Occipital lobe (tissue), 2 donors: ENCODE measurements around the gene ARSG. TPM values are rescaled to one million over a fixed set of nuclear protein-coding genes. Genes with fewer than 3 reads are reported as not detected.
"Not testable (repeated sequence)": the region's sequence is repeated elsewhere in the genome, so short reads cannot be mapped to it uniquely, and the experiment has no call there.

Experiments
- DNase-seq: peaks from one replicate; lab custom pipeline; 2025; lab: John Stamatoyannopoulos, UW
- total RNA-seq: library from RNA; depleted of rRNA; stranded (reverse); fragments of >200 nt; gene quantifications from one replicate; pipeline ENCODE4 v1.2.3, GENCODE V29; 2014

Gene ARSG
- total RNA-seq, 1 donor from 2014 or later: 4.4 TPM

DNA sequence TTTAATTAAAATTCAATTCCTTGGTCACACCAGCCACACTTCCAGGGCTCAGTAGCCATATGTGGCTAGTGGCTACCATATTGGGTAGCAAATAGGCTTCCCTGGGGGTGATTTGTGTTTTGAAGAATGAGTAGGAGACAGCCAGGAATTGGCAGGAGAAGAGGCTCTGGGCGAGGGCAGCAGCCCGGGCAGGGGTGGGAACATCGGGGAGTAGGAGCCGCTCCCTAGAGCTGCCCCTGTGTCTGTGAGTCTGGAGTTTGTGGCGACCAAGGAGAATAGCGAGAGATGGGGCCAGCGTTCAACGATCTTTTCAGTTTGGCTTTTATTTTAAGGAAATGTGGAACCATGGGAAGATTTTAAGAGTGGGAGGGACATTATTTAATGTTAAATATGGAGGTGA lies 84.3 kb downstream of the ARSG start:
- DNase-seq: no peak

GRCh38 chr17:68376178-68376577 lies 84.9 kb downstream of the ARSG start:
- DNase-seq: not testable (repeated sequence)

DNA sequence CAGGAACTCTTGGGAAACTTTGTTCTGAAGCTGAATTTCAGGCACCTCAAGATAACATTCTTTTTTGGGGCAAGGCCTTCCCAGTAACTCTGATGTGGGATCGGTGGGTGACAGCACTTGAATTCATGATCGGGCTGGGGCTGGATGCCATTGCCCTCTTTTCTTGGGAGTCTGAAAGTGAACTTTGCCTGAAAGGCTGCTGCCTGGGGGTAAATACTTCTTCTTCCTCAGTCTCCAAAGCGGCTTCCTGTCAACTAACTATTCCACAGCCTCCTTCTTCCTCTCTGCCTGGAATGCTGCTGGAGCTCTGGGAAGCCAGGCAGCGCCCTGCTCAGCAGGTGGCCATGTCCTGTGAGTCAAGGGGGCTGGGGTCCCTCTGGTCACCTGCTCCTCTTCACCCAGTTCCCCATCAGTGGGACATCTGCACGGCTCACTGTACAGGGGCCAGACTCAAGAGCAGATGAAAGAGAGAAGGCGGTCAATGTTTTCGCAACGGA lies 86.5 kb downstream of the ARSG start:
- DNase-seq: no peak

GRCh38 chr17:68378268-68379176 lies 87.2 kb downstream of the ARSG start:
- peak; percentile 30 for DNase-seq

DNA sequence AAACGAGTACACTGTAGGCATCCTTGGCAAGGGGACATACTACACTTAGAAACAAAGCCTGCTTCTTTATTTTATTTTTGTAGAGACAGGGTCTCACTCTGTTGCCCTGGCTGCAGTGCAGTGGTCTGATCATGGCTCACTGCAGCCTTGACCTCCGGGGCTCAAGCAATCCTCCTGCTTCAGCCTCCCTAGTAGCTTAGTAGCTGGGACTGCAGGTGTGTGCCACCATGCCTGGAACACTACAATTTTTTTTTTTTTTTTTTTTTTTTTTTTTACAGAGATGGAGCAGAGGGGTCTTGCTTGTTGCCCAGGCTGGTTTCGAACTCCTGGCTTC lies 87.8 kb downstream of the ARSG start:
- DNase-seq: no peak

DNA sequence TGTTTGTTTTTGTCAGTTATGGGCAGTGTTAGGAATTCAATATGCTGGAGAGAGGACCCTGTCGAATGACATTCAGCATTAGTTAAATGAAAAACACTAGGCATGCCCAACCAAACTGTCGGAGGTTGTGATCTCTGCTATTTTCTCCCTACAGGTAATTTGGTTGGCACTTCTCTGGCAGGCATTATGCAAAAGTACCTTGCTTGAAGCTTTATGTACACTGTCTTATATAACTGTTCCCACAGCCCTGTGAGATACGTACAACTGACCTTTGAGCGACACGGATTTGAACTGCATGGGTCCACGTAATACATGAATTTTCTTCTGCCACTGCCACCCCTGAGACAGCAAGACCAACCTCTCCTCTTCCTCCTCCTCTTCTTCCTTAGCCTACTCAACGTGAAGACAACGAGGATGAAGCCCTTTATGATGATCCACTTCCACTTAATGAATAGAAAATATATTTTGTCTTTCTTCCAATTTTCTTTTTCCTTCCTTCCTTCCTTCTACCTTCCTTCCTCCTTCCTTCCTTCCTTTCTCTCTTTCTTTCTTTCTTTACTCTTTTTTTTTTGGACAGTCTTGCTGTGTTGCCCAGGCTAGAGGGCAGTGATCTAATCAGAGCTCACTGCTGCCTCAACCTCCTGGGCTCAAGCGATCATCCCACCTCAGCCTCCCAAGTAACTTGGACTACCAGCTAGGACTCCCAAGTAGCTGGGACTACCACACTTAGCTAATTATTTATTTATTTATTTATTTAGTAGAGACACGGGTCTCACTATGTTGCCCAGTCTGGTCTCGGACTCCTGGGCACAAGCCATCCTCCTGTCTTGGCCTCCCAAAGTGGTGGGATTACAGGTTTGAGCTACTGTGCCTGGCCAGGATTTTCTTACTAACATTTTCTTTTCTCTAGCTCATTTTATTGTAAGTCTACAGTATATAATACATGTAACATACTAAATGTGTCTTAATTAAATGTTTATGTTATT lies 88.7 kb downstream of the ARSG start:
- no peak for DNase-seq

- no peak for DNase-seq
Measured at GRCh38 chr17:68381076-68381900, 90.0 kb downstream of the ARSG start.

- no peak for DNase-seq
Measured at GRCh38 chr17:68382582-68383085, 91.3 kb downstream of the ARSG start.

DNA sequence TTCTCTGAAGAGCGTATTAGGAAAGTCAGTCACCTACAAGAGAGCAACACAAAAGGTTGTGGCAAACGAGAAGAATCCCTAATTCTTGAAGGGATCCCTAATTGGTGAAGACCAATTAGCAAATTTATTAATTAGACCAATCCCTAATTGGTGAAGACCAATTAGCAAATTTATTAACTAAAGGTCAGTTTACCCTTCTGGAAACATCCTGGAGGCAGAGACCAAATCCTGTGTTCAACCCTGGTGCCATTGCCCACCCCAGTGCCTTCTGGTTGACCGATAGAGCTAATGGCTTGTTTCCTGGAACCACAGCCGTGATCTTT lies 91.8 kb downstream of the ARSG start:
- DNase-seq: no peak

GRCh38 chr17:68383443-68384321 lies 92.4 kb downstream of the ARSG start:
- no peak for DNase-seq

DNA sequence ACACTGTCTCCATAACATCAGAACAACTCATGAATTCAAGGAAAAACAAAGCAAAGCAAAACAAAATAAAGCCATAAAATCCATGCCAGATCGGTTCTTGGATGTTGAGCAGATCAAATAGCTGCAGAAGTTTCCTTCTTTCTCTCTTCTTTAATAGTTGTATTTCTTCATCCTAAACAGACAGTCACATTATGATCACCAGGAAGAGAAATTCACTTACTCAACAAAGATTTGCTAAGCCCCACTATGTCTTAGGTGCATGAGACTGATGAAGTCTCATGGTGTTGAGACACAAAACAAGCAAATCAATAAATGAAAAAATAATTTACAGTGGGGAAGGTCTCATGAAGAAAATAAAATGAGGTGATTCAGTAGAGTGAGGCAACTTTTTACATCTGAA lies 93.2 kb downstream of the ARSG start:
- no peak for DNase-seq

GRCh38 chr17:68384941-68385340 lies 93.6 kb downstream of the ARSG start:
- no peak for DNase-seq

- no peak for DNase-seq
Measured at GRCh38 chr17:68385490-68386215, 94.4 kb downstream of the ARSG start.

DNA sequence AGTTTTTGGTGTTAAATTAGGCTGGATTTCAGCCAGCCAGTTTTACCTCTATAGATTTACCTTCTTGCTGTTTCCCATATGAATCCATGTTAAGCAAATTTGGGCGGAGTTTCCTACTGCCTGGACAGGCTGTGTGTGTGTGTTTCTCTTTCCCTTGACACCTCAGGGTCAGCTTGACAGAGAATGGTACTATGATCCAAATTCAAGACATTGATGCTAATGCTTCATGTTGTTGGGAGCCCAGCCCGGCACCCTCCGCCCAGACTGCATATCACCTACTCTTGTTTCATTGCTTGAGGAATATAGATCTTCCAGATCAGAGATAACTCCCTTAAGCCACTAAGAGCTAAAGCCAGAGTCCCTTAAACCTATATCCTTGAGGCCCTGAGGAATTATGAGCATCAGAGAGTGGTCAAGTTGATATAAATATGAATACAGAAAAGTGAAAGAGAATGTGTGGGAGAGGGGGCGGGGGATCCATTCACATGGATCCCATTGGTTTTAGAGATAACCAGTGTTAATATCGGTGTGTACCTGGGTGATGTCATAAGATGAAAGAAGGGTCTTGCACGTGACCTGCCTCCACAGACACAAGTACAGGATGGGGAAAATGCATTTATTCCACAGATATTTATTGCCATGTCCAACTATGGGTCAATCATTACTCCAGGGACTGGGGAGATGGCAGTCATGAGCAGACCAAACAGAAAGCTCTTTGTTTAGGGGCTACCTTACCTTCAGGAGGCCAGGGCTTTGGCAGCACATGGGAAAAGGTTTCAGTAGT lies 96.3 kb downstream of the ARSG start:
- DNase-seq: no peak

GRCh38 chr17:68389041-68389440 lies 97.7 kb downstream of the ARSG start:
- DNase-seq: no peak

GRCh38 chr17:68390888-68391545 lies 99.7 kb downstream of the ARSG start:
- no peak for DNase-seq

- no peak for DNase-seq
Measured at GRCh38 chr17:68391561-68392268, 100.4 kb downstream of the ARSG start.
